Left lung (tissue), 10 donors: Measurements from ENCODE around the gene SIM1. TPM values are rescaled to one million over a fixed set of nuclear protein-coding genes. Genes with fewer than 3 reads are reported as not detected.

Experiments used
- ATAC-seq: fragments of 200-7000 bp; cut with Tn5 transposase; one replicate; pipeline ENCODE4 v1.9.1; 2020; ENCODE audit warnings: moderate library complexity
- DNase-seq, 4 donors: peaks; one replicate each; pipeline ENCODE4 v3.0.0-alpha.2; 2013 to 2020
- H3K27ac ChIP-seq, 2 donors: fragments of 200-600 bp; sonication (generic) in 1 of 2; one replicate each; pipeline versions ENCODE4 v1.5.0 to v1.8.0; 2020 to 2021
- H3K27me3 ChIP-seq, 2 donors: fragments of 200-600 bp; sonication (generic) in 1 of 2; one replicate each; pipeline versions ENCODE4 v1.5.0 to v1.8.0; 2020 to 2021
- H3K36me3 ChIP-seq, 2 donors: fragments of 200-600 bp; sonication (generic) in 1 of 2; one replicate each; pipeline versions ENCODE4 v1.5.0 to v1.8.0; 2020 to 2021
- H3K4me1 ChIP-seq, 2 donors: fragments of 200-600 bp; one replicate each; pipeline ENCODE4 v1.8.0; 2021
- H3K4me3 ChIP-seq, 2 donors: fragments of 200-600 bp; sonication (generic) in 1 of 2; one replicate each; pipeline versions ENCODE4 v1.5.0 to v1.8.0; 2020 to 2021; ENCODE audit warnings: mild to moderate bottlenecking in 1 of 2
- H3K9me3 ChIP-seq, 2 donors: fragments of 200-600 bp; sonication (generic) in 1 of 2; one replicate each; pipeline versions ENCODE4 v1.5.0 to v1.8.0; 2020 to 2021
- CTCF ChIP-seq, 2 donors: fragments of 200-600 bp; sonication (generic) in 1 of 2; IDR thresholded peaks; one replicate each; pipeline versions ENCODE4 v1.5.0 to v1.8.0; 2021; ENCODE audit warnings: antibody characterized with exemption in 2 of 2
- intact Hi-C, 2 donors: fragments of 100-400 bp; cut with DNase I; formaldehyde crosslinking; loops; one replicate each; pipeline versions ENCODE4 v1.11.2 to v1.14.2; 2022
- polyA plus RNA-seq, 6 donors: library from polyadenylated mRNA; unstranded; fragments of 120-200 nt; gene quantifications; one replicate each; pipeline ENCODE4 v1.2.1, GENCODE V29; 2013; ENCODE audit not compliant: insufficient read length in 6 of 6
- total RNA-seq, 2 donors: library from RNA; stranded (reverse); fragmentation: NEBNext Ultra II Directional; extraction: Animal tissue kit (Norgen Biotek cat#: 25700); gene quantifications; one replicate each; pipeline ENCODE4 v1.2.1, GENCODE V29; 2021
- donor health status: DM: no; HTN: yes; CAD: no.
- donor health status: DM: no; HTN: no; CAD: no.

SIM1 gene
- total and polyA plus RNA-seq, 8 donors, result 0.03 to 0.32 (median 0.08) TPM; not detected in 3

- no peaks in the 10 kb centered on the region for H3K36me3 ChIP-seq
- H3K27ac ChIP-seq, result no peak overlapping the region
- H3K27me3 ChIP-seq, result no peaks in the 10 kb centered on the region
- no peak for DNase-seq
- no peak overlapping the region for H3K4me3 ChIP-seq
- intact Hi-C loops, result no loop called here
- ATAC-seq, result peak; percentile 44
- no peaks in the 10 kb centered on the region for H3K9me3 ChIP-seq
- H3K4me1 ChIP-seq, result no peaks in the 10 kb centered on the region
- no peak for TF ChIP-seq CTCF (IDR thresholded peaks at IDR 0.05)
Measured at GRCh38 chr6:100346203-100346602, 118.5 kb downstream of the SIM1 start.

DNA sequence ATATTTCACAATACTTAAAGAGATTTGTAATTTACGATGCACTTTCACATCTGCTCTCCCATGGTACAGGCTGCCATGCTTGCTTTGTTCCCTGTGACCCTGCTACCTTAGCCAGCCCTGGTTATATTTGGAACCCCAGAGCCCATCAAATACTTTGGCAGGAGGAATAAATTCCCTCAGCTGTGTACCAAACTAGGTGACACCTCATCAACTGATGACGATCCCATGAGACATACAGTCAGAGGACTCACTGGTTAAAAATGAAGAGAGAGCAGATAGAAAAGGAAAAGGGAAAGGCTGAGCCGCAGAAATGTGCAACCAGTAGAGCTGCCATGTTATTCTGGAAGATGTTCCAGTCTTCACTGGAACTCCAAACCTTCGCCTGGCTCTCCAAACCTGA is 120.0 kb downstream of the SIM1 start:
- H3K4me3 ChIP-seq, result no peak overlapping the region
- H3K36me3 ChIP-seq, result no peaks in the 10 kb centered on the region
- ATAC-seq (no peak), DNase-seq (no peak)
- no peaks in the 10 kb centered on the region for H3K4me1 ChIP-seq
- H3K27me3 ChIP-seq, result no peaks in the 10 kb centered on the region
- no peaks in the 10 kb centered on the region for H3K9me3 ChIP-seq
- intact Hi-C loops, result no loop called here
- no peak overlapping the region for H3K27ac ChIP-seq
- no peak for TF ChIP-seq CTCF (IDR thresholded peaks at IDR 0.05)

DNA sequence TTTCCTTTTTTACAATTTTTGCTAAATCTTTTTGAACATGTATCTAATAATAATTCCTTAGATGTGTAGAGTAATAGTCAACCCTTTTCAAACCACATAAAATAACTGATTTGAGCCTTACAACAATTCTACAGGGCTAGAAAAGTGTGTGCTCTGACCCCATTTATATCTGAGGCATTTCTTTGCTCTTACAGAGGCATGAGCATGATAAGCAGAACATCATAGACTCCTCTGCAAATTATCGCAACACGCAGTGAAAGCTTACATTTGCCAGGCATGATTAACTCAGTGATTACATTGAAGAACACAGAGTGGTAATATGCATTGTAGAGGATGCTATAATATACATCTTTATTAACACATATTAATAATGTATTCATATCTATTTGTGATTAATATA is 120.4 kb downstream of the SIM1 start:
- no peak for DNase-seq
- Histone ChIP-seq H3K36me3 (no peaks in the 10 kb centered on the region), H3K4me3 (no peak overlapping the region), H3K27me3 (no peaks in the 10 kb centered on the region), H3K9me3 (no peaks in the 10 kb centered on the region), H3K27ac (no peak overlapping the region), H3K4me1 (no peaks in the 10 kb centered on the region)
- intact Hi-C loops, result no loop called here
- TF ChIP-seq CTCF (IDR thresholded peaks at IDR 0.05), result no peak
- no peak for ATAC-seq

GRCh38 chr6:100343316-100344077 is 121.2 kb downstream of the SIM1 start:
- ATAC-seq (peak; percentile 56), DNase-seq (no peak)
- Histone ChIP-seq H3K27ac (no peak overlapping the region), H3K36me3 (no peaks in the 10 kb centered on the region), H3K9me3 (no peaks in the 10 kb centered on the region), H3K27me3 (no peaks in the 10 kb centered on the region), H3K4me3 (no peak overlapping the region), H3K4me1 (no peaks in the 10 kb centered on the region)
- no peak for TF ChIP-seq CTCF (IDR thresholded peaks at IDR 0.05)
- intact Hi-C loops, result no loop called here

GRCh38 chr6:100342830-100343229 is 121.9 kb downstream of the SIM1 start:
- Histone ChIP-seq H3K4me3 (no peak overlapping the region), H3K9me3 (no peaks in the 10 kb centered on the region), H3K4me1 (no peaks in the 10 kb centered on the region), H3K27me3 (no peaks in the 10 kb centered on the region), H3K36me3 (no peaks in the 10 kb centered on the region), H3K27ac (no peak overlapping the region)
- ATAC-seq, result no peak
- TF ChIP-seq CTCF (IDR thresholded peaks at IDR 0.05), result no peak
- no peak for DNase-seq
- intact Hi-C loops, result no loop called here
